ENCODE results near the gene EMSY. TPM values are rescaled to one million over a fixed set of nuclear protein-coding genes. Genes with fewer than 3 reads are reported as not detected.

EMSY gene
- total and polyA plus RNA-seq, 2 of the 13 experiments (the other 11 are each of a cell fraction or from before 2014, with no cell fraction given), result 11.6 to 18.5 TPM

- TF ChIP-seq MNT (IDR thresholded peaks at IDR 0.05), result 0 out of 2 replicates have a peak, but pooled peaks have one; percentile 9
- no peak for TF ChIP-seq EEA1 (CRISPR knock-in tag; IDR thresholded peaks at IDR 0.05; ENCODE audit: borderline replicate concordance)
- BruUV-seq (replicated peaks), result no TSS peak
- H3K79me2 ChIP-seq (ENCODE audit: insufficient read depth, low read length), result no peaks in the 10 kb centered on the region
- ChIA-PET POLR2A (no interaction called here), CTCF (ENCODE audit: low intra/inter-chr PET ratio, low total read pairs) (no interaction called here)
- ATAC-seq, result no peak
- no peaks in the 10 kb centered on the region for H3K36me3 ChIP-seq (replicated peaks in 1 of 2; ENCODE audit: control insufficient read depth in 1 of 2, insufficient read depth in 2 of 2, low read length in 2 of 2)
- H3K9me3 ChIP-seq (ENCODE audit: low read length), result no peaks in the 10 kb centered on the region
- H3K9ac ChIP-seq (ENCODE audit: insufficient read depth, low read depth, low read length), result no peak overlapping the region
- no peaks in the 10 kb centered on the region for H4K20me1 ChIP-seq (ENCODE audit: insufficient read depth, low read length)
- DNase-seq (ENCODE audit: low spot score), result no peak
- no peak overlapping the region for H3K4me3 ChIP-seq (replicated peaks in 1 of 3; ENCODE audit: insufficient read depth in 1 of 3, low read depth in 2 of 3, low read length in 3 of 3)
- no peak overlapping the region for H3K27ac ChIP-seq (ENCODE audit: extremely low read length, insufficient read depth, low read length)
- no peak for FAIRE-seq
- in situ Hi-C loops (cut with HindIII; ENCODE audit: extremely low pct_ligation_motif_present, low pct_unique_long_range_greater_than_20kb), result no loop called here
- peaks cover 0 to 9% of the 10 kb centered on the region in 2 experiments; a peak in 1 of 5 replicates for H3K27me3 ChIP-seq (ENCODE audit: control insufficient read depth in 1 of 2, insufficient read depth in 2 of 2, low read length in 2 of 2)
- intact Hi-C loops (cut with micrococcal nuclease; ENCODE audit: unreplicated experiment), result no loop called here
- H3K4me2 ChIP-seq (ENCODE audit: low read depth, low read length), result no peak overlapping the region
- H3K4me1 ChIP-seq (ENCODE audit: insufficient read depth, low read length), result no peaks in the 10 kb centered on the region
- WGBS (ENCODE audit: low lambda C conversion rate), result 6% methylated on average over 1 of the region's 1 CpG
- no peak overlapping the region for H2AFZ ChIP-seq (ENCODE audit: low read length)
Measured at GRCh38 chr11:76558891-76559290, 114.1 kb downstream of the EMSY start.

DNA sequence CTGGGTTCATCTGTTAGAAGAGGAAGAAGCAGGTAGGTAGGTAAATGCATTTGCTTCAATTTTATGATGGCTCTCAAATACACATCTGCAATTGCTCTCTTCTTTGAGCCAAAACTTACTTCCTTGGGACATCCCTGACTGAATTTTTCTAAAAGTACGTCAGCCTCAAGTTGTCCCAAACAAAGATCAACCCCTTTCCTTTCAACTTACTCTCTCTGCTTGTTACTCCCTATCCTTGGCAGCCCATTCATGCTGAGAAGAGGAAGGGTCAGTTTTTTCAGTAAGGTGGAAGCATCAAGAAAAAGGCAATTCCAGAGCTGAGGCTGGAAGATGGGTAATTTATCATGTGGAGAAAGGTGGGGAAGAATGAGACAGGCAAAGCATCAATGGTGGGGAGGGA is 114.5 kb downstream of the EMSY start:
- ChIA-PET POLR2A (no interaction called here), CTCF (ENCODE audit: low intra/inter-chr PET ratio, low total read pairs) (no interaction called here)
- H3K9ac ChIP-seq (ENCODE audit: insufficient read depth, low read depth, low read length), result no peak overlapping the region
- 19% methylated on average over 1 of the region's 1 CpG for WGBS (ENCODE audit: low lambda C conversion rate)
- no peak overlapping the region for H2AFZ ChIP-seq (ENCODE audit: low read length)
- no peak for ATAC-seq
- no peaks in the 10 kb centered on the region for H3K4me1 ChIP-seq (ENCODE audit: insufficient read depth, low read length)
- H3K27ac ChIP-seq (ENCODE audit: extremely low read length, insufficient read depth, low read length), result no peak overlapping the region
- FAIRE-seq, result no peak
- no peaks in the 10 kb centered on the region for H3K9me3 ChIP-seq (ENCODE audit: low read length)
- no peaks in the 10 kb centered on the region for H3K36me3 ChIP-seq (replicated peaks in 1 of 2; ENCODE audit: control insufficient read depth in 1 of 2, insufficient read depth in 2 of 2, low read length in 2 of 2)
- in situ Hi-C loops (cut with HindIII; ENCODE audit: extremely low pct_ligation_motif_present, low pct_unique_long_range_greater_than_20kb), result no loop called here
- H3K79me2 ChIP-seq (ENCODE audit: insufficient read depth, low read length), result no peaks in the 10 kb centered on the region
- H3K4me2 ChIP-seq (ENCODE audit: low read depth, low read length), result no peak overlapping the region
- no TSS peak for BruUV-seq (replicated peaks)
- DNase-seq (ENCODE audit: low spot score), result no peak
- H3K4me3 ChIP-seq (replicated peaks in 1 of 3; ENCODE audit: insufficient read depth in 1 of 3, low read depth in 2 of 3, low read length in 3 of 3), result no peak overlapping the region
- H3K27me3 ChIP-seq (ENCODE audit: control insufficient read depth in 1 of 2, insufficient read depth in 2 of 2, low read length in 2 of 2), result peaks cover 0 to 9% of the 10 kb centered on the region in 2 experiments; a peak in 1 of 5 replicates
- H4K20me1 ChIP-seq (ENCODE audit: insufficient read depth, low read length), result no peaks in the 10 kb centered on the region
- intact Hi-C loops (cut with micrococcal nuclease; ENCODE audit: unreplicated experiment), result no loop called here
- TF ChIP-seq, protein P1, sequence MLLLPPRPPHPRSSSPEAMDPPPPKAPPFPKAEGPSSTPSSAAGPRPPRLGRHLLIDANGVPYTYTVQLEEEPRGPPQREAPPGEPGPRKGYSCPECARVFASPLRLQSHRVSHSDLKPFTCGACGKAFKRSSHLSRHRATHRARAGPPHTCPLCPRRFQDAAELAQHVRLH (CRISPR knock-in tag; IDR thresholded peaks at IDR 0.05; ENCODE audit: borderline replicate concordance, low read depth), result no peak
- TF ChIP-seq SMAD3 (CRISPR knock-in tag; IDR thresholded peaks at IDR 0.05) (no peak), RFX5 (IDR thresholded peaks at IDR 0.05; ENCODE audit: low read depth, low read length) (no peak), TP53 (CRISPR knock-in tag; conservative IDR thresholded peaks at IDR 0.05) (no peak), ZMYM3 (CRISPR knock-in tag; IDR thresholded peaks at IDR 0.05) (no peak), E2F2 (CRISPR knock-in tag; IDR thresholded peaks at IDR 0.05; ENCODE audit: borderline replicate concordance) (no peak), CHD2 (IDR thresholded peaks at IDR 0.05; ENCODE audit: low read depth, low read length) (no peak), ZSCAN12 (CRISPR knock-in tag; IDR thresholded peaks at IDR 0.05) (no peak), ZNF296 (CRISPR knock-in tag; conservative IDR thresholded peaks at IDR 0.05) (no peak), SRF (IDR thresholded peaks at IDR 0.05; ENCODE audit: low read depth, low read length) (no peak)
- TF ChIP-seq, protein P2, sequence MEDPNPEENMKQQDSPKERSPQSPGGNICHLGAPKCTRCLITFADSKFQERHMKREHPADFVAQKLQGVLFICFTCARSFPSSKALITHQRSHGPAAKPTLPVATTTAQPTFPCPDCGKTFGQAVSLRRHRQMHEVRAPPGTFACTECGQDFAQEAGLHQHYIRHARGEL (CRISPR knock-in tag; IDR thresholded peaks at IDR 0.05), result no peak
- TF ChIP-seq, protein P3, sequence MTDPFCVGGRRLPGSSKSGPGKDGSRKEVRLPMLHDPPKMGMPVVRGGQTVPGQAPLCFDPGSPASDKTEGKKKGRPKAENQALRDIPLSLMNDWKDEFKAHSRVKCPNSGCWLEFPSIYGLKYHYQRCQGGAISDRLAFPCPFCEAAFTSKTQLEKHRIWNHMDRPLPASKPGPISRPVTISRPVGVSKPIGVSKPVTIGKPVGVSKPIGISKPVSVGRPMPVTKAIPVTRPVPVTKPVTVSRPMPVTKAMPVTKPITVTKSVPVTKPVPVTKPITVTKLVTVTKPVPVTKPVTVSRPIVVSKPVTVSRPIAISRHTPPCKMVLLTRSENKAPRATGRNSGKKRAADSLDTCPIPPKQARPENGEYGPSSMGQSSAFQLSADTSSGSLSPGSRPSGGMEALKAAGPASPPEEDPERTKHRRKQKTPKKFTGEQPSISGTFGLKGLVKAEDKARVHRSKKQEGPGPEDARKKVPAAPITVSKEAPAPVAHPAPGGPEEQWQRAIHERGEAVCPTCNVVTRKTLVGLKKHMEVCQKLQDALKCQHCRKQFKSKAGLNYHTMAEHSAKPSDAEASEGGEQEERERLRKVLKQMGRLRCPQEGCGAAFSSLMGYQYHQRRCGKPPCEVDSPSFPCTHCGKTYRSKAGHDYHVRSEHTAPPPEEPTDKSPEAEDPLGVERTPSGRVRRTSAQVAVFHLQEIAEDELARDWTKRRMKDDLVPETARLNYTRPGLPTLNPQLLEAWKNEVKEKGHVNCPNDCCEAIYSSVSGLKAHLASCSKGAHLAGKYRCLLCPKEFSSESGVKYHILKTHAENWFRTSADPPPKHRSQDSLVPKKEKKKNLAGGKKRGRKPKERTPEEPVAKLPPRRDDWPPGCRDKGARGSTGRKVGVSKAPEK (CRISPR knock-in tag; IDR thresholded peaks at IDR 0.05; ENCODE audit: borderline replicate concordance), result no peak
